Calu3 (cell line): ENCODE measurements around the gene CD109. TPM values are rescaled to one million over a fixed set of nuclear protein-coding genes. Genes with fewer than 3 reads are reported as not detected.

Experiments
- BruUV-seq: library from RNA; stranded (reverse); fragments of 400-500 nt; replicated peaks from 2 replicates; lab custom pipeline; 2021; lab: Mats Ljungman, UMichigan
- CTCF ChIA-PET: fragments of 300-600 bp; sonication (Branson Sonifier 250); formaldehyde crosslinking; loops from one replicate; lab custom pipeline; 2022; ENCODE audit warnings: antibody characterized with exemption; lab: Charles Lee
- DNase-seq: peaks from one replicate; pipeline ENCODE4 v3.0.0; 2022
- H3K27ac Mint-ChIP-seq: one replicate; pipeline ENCODE4 v1.8.0; 2022; ENCODE audit warnings: mixed read lengths; ENCODE audit not compliant: unreplicated experiment
- H3K27me3 Mint-ChIP-seq: one replicate; pipeline ENCODE4 v1.8.0; 2022; ENCODE audit warnings: mixed read lengths; ENCODE audit not compliant: unreplicated experiment
- H3K36me3 Mint-ChIP-seq: one replicate; pipeline ENCODE4 v1.8.0; 2022; ENCODE audit warnings: mild to moderate bottlenecking, moderate library complexity, mixed read lengths; ENCODE audit not compliant: insufficient read depth, unreplicated experiment
- H3K4me1 Mint-ChIP-seq: one replicate; pipeline ENCODE4 v1.8.0; 2022; ENCODE audit warnings: mild to moderate bottlenecking, low read depth, mixed read lengths; ENCODE audit not compliant: unreplicated experiment
- H3K4me3 Mint-ChIP-seq: one replicate; pipeline ENCODE4 v1.8.0; 2022; ENCODE audit warnings: mild to moderate bottlenecking, low read depth, moderate library complexity, mixed read lengths; ENCODE audit not compliant: unreplicated experiment
- H3K9me3 Mint-ChIP-seq: one replicate; pipeline ENCODE4 v1.8.0; 2022; ENCODE audit warnings: low read depth, mixed read lengths; ENCODE audit not compliant: unreplicated experiment
- CTCF ChIP-seq: fragments of 200-600 bp; IDR thresholded peaks from one replicate; pipeline ENCODE4 v1.8.0; 2022; ENCODE audit warnings: antibody characterized with exemption; ENCODE audit not compliant: unreplicated experiment
- intact Hi-C: fragments of 100-400 bp; cut with micrococcal nuclease; formaldehyde crosslinking; loops from one replicate; pipeline ENCODE4 v1.10.0; 2022; ENCODE audit not compliant: unreplicated experiment
- total RNA-seq: library from RNA; stranded (reverse); gene quantifications from 2 replicates; pipeline ENCODE4 v1.2.3, GENCODE V29; 2022

Gene CD109
- total RNA-seq, 1 experiment from 2014 or later, result 3.6 TPM

GRCh38 chr6:73728548-73729205 lies 32.7 kb downstream of the CD109 start:
- Mint-ChIP-seq H3K36me3 (no peaks in the 10 kb centered on the region), H3K27ac (no peak overlapping the region), H3K4me1 (no peaks in the 10 kb centered on the region), H3K9me3 (no peaks in the 10 kb centered on the region), H3K4me3 (no peak overlapping the region), H3K27me3 (no peaks in the 10 kb centered on the region)
- no peak for TF ChIP-seq CTCF
- CTCF ChIA-PET, result no interaction called here
- intact Hi-C loops, result no loop called here
- BruUV-seq, result no TSS peak
- DNase-seq, result no peak

GRCh38 chr6:73731285-73731684 lies 35.3 kb downstream of the CD109 start:
- BruUV-seq, result no TSS peak
- no peak for TF ChIP-seq CTCF

GRCh38 chr6:73732845-73733675 lies 37.1 kb downstream of the CD109 start:
- peak; percentile 78 for DNase-seq
- Mint-ChIP-seq H3K4me1 (no peaks in the 10 kb centered on the region), H3K27me3 (no peaks in the 10 kb centered on the region), H3K36me3 (no peaks in the 10 kb centered on the region), H3K9me3 (no peaks in the 10 kb centered on the region), H3K27ac (no peak overlapping the region), H3K4me3 (no peak overlapping the region)
- CTCF ChIA-PET, result interaction anchor here (0.6 to 1.8 kb wide), 5 partner anchors 58 to 1492 kb away, joined by 3 to 16 read pairs (median 4); no protein-coding TSS in a partner anchor
- no TSS peak for BruUV-seq
- peak; percentile 78 for TF ChIP-seq CTCF
- intact Hi-C loops, result loop anchor here (1.0 kb wide), 1 partner anchor 58 kb away; no protein-coding TSS in a partner anchor

More at GRCh38 chr6:73731285-73731684, 35.3 kb downstream of the CD109 start:
- CTCF ChIA-PET, result no interaction called here
- Mint-ChIP-seq H3K27me3 (no peaks in the 10 kb centered on the region), H3K36me3 (no peaks in the 10 kb centered on the region), H3K4me1 (no peaks in the 10 kb centered on the region), H3K27ac (no peak overlapping the region), H3K9me3 (no peaks in the 10 kb centered on the region), H3K4me3 (no peak overlapping the region)
- intact Hi-C loops, result no loop called here
- no peak for DNase-seq

- no peaks in the 10 kb centered on the region for H3K4me1 Mint-ChIP-seq
- no peaks in the 10 kb centered on the region for H3K27me3 Mint-ChIP-seq
- no peak for TF ChIP-seq CTCF
- CTCF ChIA-PET, result interaction anchor here (0.6 to 1.8 kb wide), 4 partner anchors 59 to 1475 kb away, joined by 3 to 16 read pairs (median 4); no protein-coding TSS in a partner anchor
- BruUV-seq, result no TSS peak
- intact Hi-C loops, result loop anchor here (1.0 kb wide), 1 partner anchor 58 kb away; no protein-coding TSS in a partner anchor
- no peak overlapping the region for H3K4me3 Mint-ChIP-seq
- DNase-seq, result no peak
- H3K27ac Mint-ChIP-seq, result no peak overlapping the region
- no peaks in the 10 kb centered on the region for H3K36me3 Mint-ChIP-seq
- H3K9me3 Mint-ChIP-seq, result no peaks in the 10 kb centered on the region
Measured at GRCh38 chr6:73733791-73734190, 37.8 kb downstream of the CD109 start.
